ENCODE measurements around the gene FAM53B.
A peak's percentile ranks its signal among the peaks of the same experiment; 100 is the strongest.

GRCh38 chr10:124653811-124654651 lies 90.1 kb downstream of the FAM53B start:
- no peak for TF ChIP-seq CTCF (IDR thresholded peaks at IDR 0.05)
- no peak for TF ChIP-seq POLR2A (IDR thresholded peaks at IDR 0.05)
- peak in 1 of 3 donors; percentile 50 for TF ChIP-seq POLR2AphosphoS5 (IDR thresholded peaks at IDR 0.05)
- TF ChIP-seq EP300 (IDR thresholded peaks at IDR 0.05), result no peak
